Measurements from ENCODE around the gene SPAG6. TPM values are rescaled to one million over a fixed set of nuclear protein-coding genes. Genes with fewer than 3 reads are reported as not detected.
"Not testable (repeated sequence)": the region's sequence is repeated elsewhere in the genome, so short reads cannot be mapped to it uniquely, and the experiment has no call there.

The SPAG6 gene
- total RNA-seq, 4 donors from 2014 or later, result 0.64 to 0.75 TPM; not detected in 2

DNA sequence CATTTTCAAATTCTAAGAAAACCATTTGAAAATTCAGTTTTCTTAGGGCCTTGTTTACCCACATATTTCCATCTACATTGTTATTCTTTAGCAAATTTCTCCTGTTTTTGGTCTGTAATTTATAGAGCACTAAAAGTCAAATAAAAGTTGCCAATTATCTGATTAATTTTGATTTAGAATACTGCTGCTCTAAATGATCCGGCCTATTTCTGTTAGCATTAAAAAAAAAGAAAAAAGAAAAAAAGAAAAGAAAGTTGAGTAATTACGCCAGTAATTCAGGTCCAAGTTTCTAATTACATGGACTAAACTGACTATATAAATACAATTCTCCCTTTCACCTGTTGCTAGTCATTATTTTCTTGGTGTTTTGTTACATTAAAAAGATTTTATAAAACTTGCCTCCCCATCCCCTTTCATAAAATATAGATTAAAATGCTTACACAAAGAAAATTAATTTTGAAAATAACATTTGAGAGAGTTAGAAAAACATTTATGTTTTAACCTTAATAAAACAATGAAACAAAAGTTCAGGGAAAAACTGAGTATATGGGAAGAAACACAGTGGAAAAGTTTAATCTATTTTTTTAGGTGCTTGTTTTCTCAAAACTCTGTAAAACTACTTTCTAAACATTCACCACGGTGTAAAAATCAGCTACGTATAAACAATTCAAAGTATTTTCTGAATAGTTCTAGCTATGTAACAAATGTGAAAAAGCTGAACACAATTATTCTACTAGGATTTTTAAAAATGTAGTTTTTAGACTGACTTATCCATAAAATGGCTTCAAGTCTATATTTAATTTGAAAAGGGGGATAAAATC is 35.9 kb upstream of the SPAG6 start:
- H3K4me3 ChIP-seq (ENCODE audit: low read depth, poor library complexity, severe bottlenecking), result no peak overlapping the region
- no peak for DNase-seq (ENCODE audit: low spot score in 2 of 2)
- no peak for TF ChIP-seq POLR2A (IDR thresholded peaks at IDR 0.05)
- TF ChIP-seq, protein P1, sequence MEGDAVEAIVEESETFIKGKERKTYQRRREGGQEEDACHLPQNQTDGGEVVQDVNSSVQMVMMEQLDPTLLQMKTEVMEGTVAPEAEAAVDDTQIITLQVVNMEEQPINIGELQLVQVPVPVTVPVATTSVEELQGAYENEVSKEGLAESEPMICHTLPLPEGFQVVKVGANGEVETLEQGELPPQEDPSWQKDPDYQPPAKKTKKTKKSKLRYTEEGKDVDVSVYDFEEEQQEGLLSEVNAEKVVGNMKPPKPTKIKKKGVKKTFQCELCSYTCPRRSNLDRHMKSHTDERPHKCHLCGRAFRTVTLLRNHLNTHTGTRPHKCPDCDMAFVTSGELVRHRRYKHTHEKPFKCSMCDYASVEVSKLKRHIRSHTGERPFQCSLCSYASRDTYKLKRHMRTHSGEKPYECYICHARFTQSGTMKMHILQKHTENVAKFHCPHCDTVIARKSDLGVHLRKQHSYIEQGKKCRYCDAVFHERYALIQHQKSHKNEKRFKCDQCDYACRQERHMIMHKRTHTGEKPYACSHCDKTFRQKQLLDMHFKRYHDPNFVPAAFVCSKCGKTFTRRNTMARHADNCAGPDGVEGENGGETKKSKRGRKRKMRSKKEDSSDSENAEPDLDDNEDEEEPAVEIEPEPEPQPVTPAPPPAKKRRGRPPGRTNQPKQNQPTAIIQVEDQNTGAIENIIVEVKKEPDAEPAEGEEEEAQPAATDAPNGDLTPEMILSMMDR (IDR thresholded peaks at IDR 0.05), result no peak
- intact Hi-C loops (cut with DNase I; ENCODE audit: low total_unique reads), result no loop called here
- 97 to 99% methylated on average over 4 of the region's 4 CpGs for WGBS, 2 donors

DNA sequence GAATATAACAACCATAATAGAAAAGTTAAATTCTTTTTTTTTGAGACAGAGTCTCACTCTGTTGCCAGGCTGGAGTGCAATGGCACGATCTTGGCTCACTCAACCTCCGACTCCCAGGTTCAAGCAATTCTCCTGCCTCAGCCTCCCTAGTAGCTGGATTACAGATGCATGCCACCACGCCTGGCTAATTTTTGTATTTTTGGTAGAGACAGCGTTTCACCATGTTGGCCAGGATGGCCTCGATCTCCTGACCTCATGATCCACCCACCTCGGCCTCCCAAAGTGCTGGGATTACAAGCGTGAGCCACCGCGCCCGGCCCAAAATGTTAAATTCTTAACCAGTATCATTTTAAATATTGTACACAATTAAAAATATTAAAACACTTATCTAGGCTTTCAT is 35.3 kb upstream of the SPAG6 start:
- DNase-seq (ENCODE audit: low spot score in 2 of 2); intact Hi-C loops (cut with DNase I; ENCODE audit: low total_unique reads); H3K4me3 ChIP-seq (ENCODE audit: low read depth, poor library complexity, severe bottlenecking): not testable (repeated sequence)
- WGBS, 2 donors, result 95 to 97% methylated on average over 10 of the region's 10 CpGs

DNA sequence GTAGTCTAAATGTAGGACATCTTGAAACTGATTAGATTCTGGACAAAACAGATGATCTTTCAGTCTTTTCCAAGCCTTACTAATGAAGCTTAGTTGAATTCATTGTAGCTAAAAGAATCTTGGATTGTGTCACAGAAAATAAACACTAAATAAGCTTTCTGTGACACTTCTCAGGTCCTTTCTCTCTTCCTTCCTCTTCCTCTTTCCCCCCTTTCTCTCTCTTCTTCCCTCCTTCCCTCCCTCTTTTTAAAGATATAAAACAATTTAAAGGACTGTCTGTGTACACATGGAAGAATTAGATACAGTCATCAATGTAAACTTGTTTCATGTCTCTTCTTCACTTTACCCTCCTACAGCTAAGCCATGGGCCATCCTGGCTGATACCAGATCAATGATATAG is 34.4 kb upstream of the SPAG6 start:
- TF ChIP-seq POLR2A (IDR thresholded peaks at IDR 0.05), result no peak
- TF ChIP-seq, protein P1 (IDR thresholded peaks at IDR 0.05), result no peak
- no peak overlapping the region for H3K4me3 ChIP-seq (ENCODE audit: low read depth, poor library complexity, severe bottlenecking)
- DNase-seq (ENCODE audit: low spot score in 2 of 2), result no peak
- intact Hi-C loops (cut with DNase I; ENCODE audit: low total_unique reads), result no loop called here

DNA sequence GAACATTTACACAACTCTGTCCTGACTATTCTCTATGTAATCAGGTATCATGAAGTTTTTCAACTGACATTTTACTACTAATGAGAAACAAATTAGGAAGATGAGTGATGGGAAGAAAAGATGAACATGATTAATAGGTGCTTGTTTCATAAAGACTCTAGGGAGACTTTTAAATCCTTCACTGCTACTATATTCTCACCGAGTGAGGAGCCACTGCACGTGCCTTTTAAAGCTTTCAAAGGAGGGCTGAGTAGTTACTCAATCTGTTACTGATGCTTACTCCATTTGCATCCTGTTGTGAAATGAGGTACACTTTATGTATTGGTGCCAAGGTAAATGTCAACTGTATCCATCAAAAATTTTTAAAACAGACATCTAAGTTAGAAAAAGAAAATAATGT is 30.4 kb upstream of the SPAG6 start:
- no peak overlapping the region for H3K4me3 ChIP-seq (ENCODE audit: low read depth, poor library complexity, severe bottlenecking)
- TF ChIP-seq POLR2A (IDR thresholded peaks at IDR 0.05), result no peak
- TF ChIP-seq, protein P1 (IDR thresholded peaks at IDR 0.05), result no peak
- DNase-seq (ENCODE audit: low spot score in 2 of 2), result no peak
- whole genome bisulfite sequencing, 2 donors, result 43 to 48% methylated on average over 2 of the region's 2 CpGs
- intact Hi-C loops (cut with DNase I; ENCODE audit: low total_unique reads), result no loop called here

DNA sequence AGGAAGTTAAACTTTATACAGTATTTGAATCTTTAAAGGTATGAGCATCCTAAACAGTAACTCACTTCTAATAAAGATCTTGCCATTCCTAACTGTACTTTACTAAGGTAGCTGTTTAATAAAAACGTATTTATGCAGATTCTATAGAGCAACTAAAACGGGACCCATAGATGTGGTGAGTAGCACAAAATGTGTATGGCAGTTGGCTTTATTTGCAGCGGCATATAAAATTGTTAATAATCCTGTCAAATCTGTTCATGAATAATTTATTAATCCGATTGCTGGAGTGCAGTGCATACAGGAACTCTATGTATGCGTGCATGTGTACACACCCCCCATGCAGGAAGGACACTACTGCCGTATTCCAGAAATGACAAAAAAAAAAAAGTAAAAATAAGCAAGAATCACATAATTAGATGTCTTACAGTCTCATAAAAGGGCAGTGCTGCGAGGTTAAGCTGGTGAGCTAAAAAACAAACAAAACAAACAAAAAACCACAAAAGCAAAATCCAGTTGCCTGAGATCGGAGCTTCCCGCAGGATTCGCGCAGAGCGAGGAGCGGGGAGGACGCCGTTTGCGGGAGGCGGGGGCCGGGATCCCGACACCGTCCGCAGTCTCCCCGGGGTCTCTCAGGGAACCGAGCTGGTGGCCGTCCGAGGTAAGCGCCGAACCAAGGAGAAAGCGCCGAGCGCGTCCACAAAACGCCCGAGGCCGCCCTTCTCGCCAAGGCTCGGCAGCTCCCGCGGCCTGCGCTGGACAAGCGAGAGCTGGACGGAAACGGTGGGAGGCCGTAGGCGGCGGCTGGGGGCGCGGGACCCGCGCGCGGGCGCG is 29.6 kb upstream of the SPAG6 start:
- no peak for TF ChIP-seq POLR2A (IDR thresholded peaks at IDR 0.05)
- TF ChIP-seq, protein P1 (IDR thresholded peaks at IDR 0.05), result no peak
- DNase-seq (ENCODE audit: low spot score in 2 of 2), result no peak
- intact Hi-C loops (cut with DNase I; ENCODE audit: low total_unique reads), result no loop called here
- H3K4me3 ChIP-seq (ENCODE audit: low read depth, poor library complexity, severe bottlenecking), result peak overlapping the region; percentile 83
- 1 to 2% methylated on average over 33 to 42 of the region's 53 CpGs for WGBS, 2 donors
